Thyroid gland (tissue), 4 donors: ENCODE results near the gene METTL14. TPM values are rescaled to one million over a fixed set of nuclear protein-coding genes. Genes with fewer than 3 reads are reported as not detected.

Experiments used
- DNase-seq, 2 donors: peaks; one replicate each; pipeline ENCODE4 v3.0.0-alpha.2; 2019
- H3K27ac ChIP-seq, 3 donors: fragments of 200-600 bp; sonication (generic); 1 replicate in 2 of 3; 2 replicates in 1 of 3; pipeline ENCODE4 v1.5.1; 2016 to 2019; ENCODE audit warnings: mild to moderate bottlenecking in 1 of 3, moderate library complexity in 1 of 3
- H3K27me3 ChIP-seq: fragments of 200-600 bp; sonication (generic); one replicate; pipeline ENCODE4 v1.5.1; 2019
- H3K36me3 ChIP-seq, 2 donors: fragments of 200-600 bp; sonication (generic); one replicate each; pipeline ENCODE4 v1.5.1; 2016 to 2019
- H3K4me1 ChIP-seq, 2 donors: fragments of 200-600 bp; sonication (generic); one replicate each; pipeline ENCODE4 v1.5.1; 2017 to 2019
- H3K4me3 ChIP-seq, 3 donors: fragments of 200-600 bp; sonication (generic); replicated peaks in 1 of 3; 1 replicate in 2 of 3; 2 replicates in 1 of 3; pipeline ENCODE4 v1.5.1; 2016; ENCODE audit warnings: mild to moderate bottlenecking in 1 of 3
- H3K9me3 ChIP-seq: fragments of 200-600 bp; sonication (generic); one replicate; pipeline ENCODE4 v1.5.1; 2017
- CTCF ChIP-seq, 6 experiments: fragments of 200-600 bp in 3 of 6; fragments of 450-650 bp in 3 of 6; sonication (generic) in 3 of 6; IDR thresholded peaks; one replicate each; pipeline ENCODE4 v1.5.1; 2016 to 2019; ENCODE audit warnings: antibody characterized with exemption in 6 of 6, mild to moderate bottlenecking in 2 of 6, inconsistent platforms in 1 of 6, moderate library complexity in 1 of 6
- POLR2A ChIP-seq, 2 donors: fragments of 450-650 bp; IDR thresholded peaks; one replicate each; pipeline ENCODE4 v1.6.1; 2017; ENCODE audit warnings: antibody characterized with exemption in 2 of 2, mild to moderate bottlenecking in 2 of 2, moderate library complexity in 1 of 2
- WGBS, 2 donors: methylation state at CpG; one replicate each; pipeline ENCODE4 v1.1.5; 2017; 5-methylcytosine and 5-hydroxymethylcytosine counted together
- intact Hi-C: fragments of 100-400 bp; cut with DNase I; formaldehyde crosslinking; loops from one replicate; pipeline ENCODE4 v1.15.1; 2023
- total RNA-seq, 4 donors: library from RNA; depleted of rRNA; stranded (reverse); fragments of >200 nt; gene quantifications; one replicate each; pipeline ENCODE4 v1.2.3, GENCODE V29; 2016

Gene METTL14
- total RNA-seq, 4 donors from 2014 or later: 16.0 to 67.8 (median 40.7) TPM

- H3K4me3 ChIP-seq: no peak overlapping the region
- H3K27ac ChIP-seq: no peak overlapping the region
- H3K36me3 ChIP-seq: peaks cover 43 to 47% of the 10 kb centered on the region in 2 donors
- intact Hi-C loops: no loop called here
- DNase-seq: no peak
- no peaks in the 10 kb centered on the region for H3K4me1 ChIP-seq
- TF ChIP-seq POLR2A (IDR thresholded peaks at IDR 0.05): no peak
- no peak for TF ChIP-seq CTCF (IDR thresholded peaks at IDR 0.05)
- no peaks in the 10 kb centered on the region for H3K27me3 ChIP-seq
- 95 to 96% methylated on average over 3 of the region's 3 CpGs for WGBS, 2 donors
- no peaks in the 10 kb centered on the region for H3K9me3 ChIP-seq
These were observed 38.2 kb downstream of the METTL14 start for GRCh38 chr4:118723369-118723768.

- intact Hi-C loops: no loop called here
- Histone ChIP-seq H3K27me3 (no peaks in the 10 kb centered on the region), H3K9me3 (no peaks in the 10 kb centered on the region), H3K4me1 (no peaks in the 10 kb centered on the region), H3K4me3 (no peak overlapping the region), H3K36me3 (peaks cover 66 to 69% of the 10 kb centered on the region in 2 donors), H3K27ac (no peak overlapping the region)
- WGBS, 2 donors: 50 to 57% methylated on average over 1 of the region's 1 CpG
- DNase-seq: no peak
- TF ChIP-seq CTCF (IDR thresholded peaks at IDR 0.05) (no peak), POLR2A (IDR thresholded peaks at IDR 0.05) (no peak)
These were observed 42.2 kb downstream of the METTL14 start for GRCh38 chr4:118727360-118727759.

GRCh38 chr4:118729287-118730286, 44.4 kb downstream of the METTL14 start:
- no peak for DNase-seq
- Histone ChIP-seq H3K4me3 (no peak overlapping the region), H3K36me3 (peaks cover 54 to 69% of the 10 kb centered on the region in 2 donors), H3K4me1 (no peaks in the 10 kb centered on the region), H3K27ac (no peak overlapping the region), H3K9me3 (no peaks in the 10 kb centered on the region), H3K27me3 (no peaks in the 10 kb centered on the region)
- TF ChIP-seq CTCF (IDR thresholded peaks at IDR 0.05): no peak
- TF ChIP-seq POLR2A (IDR thresholded peaks at IDR 0.05): no peak
- intact Hi-C loops: no loop called here
- WGBS, 2 donors: 95 to 98% methylated on average over 6 of the region's 6 CpGs

- no peak overlapping the region for H3K27ac ChIP-seq
- H3K27me3 ChIP-seq: no peaks in the 10 kb centered on the region
- H3K4me1 ChIP-seq: no peaks in the 10 kb centered on the region
- H3K36me3 ChIP-seq: peaks cover 43 to 67% of the 10 kb centered on the region in 2 donors
- DNase-seq: no peak
- TF ChIP-seq CTCF (IDR thresholded peaks at IDR 0.05) (no peak), POLR2A (IDR thresholded peaks at IDR 0.05) (no peak)
- H3K4me3 ChIP-seq: no peak overlapping the region
- H3K9me3 ChIP-seq: no peaks in the 10 kb centered on the region
- intact Hi-C loops: no loop called here
These were observed 45.5 kb downstream of the METTL14 start for GRCh38 chr4:118730683-118731082.
